H9 (cell line): ENCODE results near the gene IL10RA. TPM values are rescaled to one million over a fixed set of nuclear protein-coding genes. Genes with fewer than 3 reads are reported as not detected.

Experiments
- DNase-seq: peaks from one replicate; pipeline ENCODE4 v3.0.0-alpha.2; 2017
- H2AFZ ChIP-seq: one replicate; pipeline ENCODE4 v1.6.1; 2013; ENCODE audit warnings: mild to moderate bottlenecking, low read length, control low read depth, moderate library complexity
- H2AK5ac ChIP-seq: 2 replicates; pipeline ENCODE4 v1.6.1; 2013; ENCODE audit warnings: low read length, control low read depth, mixed read lengths; ENCODE audit not compliant: insufficient read length
- H2BK120ac ChIP-seq: one replicate; pipeline ENCODE4 v1.6.1; 2013; ENCODE audit warnings: low read depth, mild to moderate bottlenecking, low read length, control low read depth, inconsistent platforms; ENCODE audit not compliant: poor library complexity, severe bottlenecking
- H2BK12ac ChIP-seq: 2 replicates; pipeline ENCODE4 v1.6.1; 2013; ENCODE audit warnings: low read length, control low read depth, mixed read lengths, low read depth; ENCODE audit not compliant: insufficient read length
- H2BK15ac ChIP-seq: 2 replicates; pipeline ENCODE4 v1.6.1; 2013; ENCODE audit warnings: low read depth, low read length, control low read depth
- H2BK20ac ChIP-seq: one replicate; pipeline ENCODE4 v1.6.1; 2013; ENCODE audit warnings: low read depth, mild to moderate bottlenecking, low read length, control low read depth, inconsistent platforms; ENCODE audit not compliant: poor library complexity, severe bottlenecking
- H2BK5ac ChIP-seq: 2 replicates; pipeline ENCODE4 v1.6.1; 2013; ENCODE audit warnings: low read length, control low read depth, mixed read lengths; ENCODE audit not compliant: insufficient read length
- H3K14ac ChIP-seq: 2 replicates; pipeline ENCODE4 v1.6.1; 2013; ENCODE audit warnings: low read length, control low read depth; ENCODE audit not compliant: insufficient read depth
- H3K18ac ChIP-seq: 2 replicates; pipeline ENCODE4 v1.6.1; 2013; ENCODE audit warnings: low read depth, mild to moderate bottlenecking, mixed read lengths, low read length, control low read depth; ENCODE audit not compliant: insufficient read length
- H3K23ac ChIP-seq: 2 replicates; pipeline ENCODE4 v1.6.1; 2013; ENCODE audit warnings: low read length, control low read depth, mixed read lengths, low read depth; ENCODE audit not compliant: insufficient read length
- H3K23me2 ChIP-seq: 2 replicates; pipeline ENCODE4 v1.6.1; 2013; ENCODE audit warnings: low read depth, mild to moderate bottlenecking, mixed read lengths, low read length, control low read depth; ENCODE audit not compliant: insufficient read length, poor library complexity, severe bottlenecking
- H3K27ac ChIP-seq: 2 replicates; pipeline ENCODE4 v1.5.1; 2013; ENCODE audit warnings: low read length, control low read depth, mixed read lengths, low read depth; ENCODE audit not compliant: insufficient read length
- H3K27me3 ChIP-seq: 2 replicates; pipeline ENCODE4 v1.6.1; 2013; ENCODE audit warnings: low read length, control low read depth, inconsistent platforms; ENCODE audit not compliant: insufficient read depth
- H3K4ac ChIP-seq: 2 replicates; pipeline ENCODE4 v1.6.1; 2013; ENCODE audit warnings: low read depth, mild to moderate bottlenecking, control low read depth, inconsistent platforms, low read length, moderate library complexity
- H3K4me1 ChIP-seq: 2 replicates; pipeline ENCODE4 v1.6.1; 2013; ENCODE audit warnings: low read length, control low read depth, inconsistent platforms; ENCODE audit not compliant: insufficient read depth
- H3K4me2 ChIP-seq: 2 replicates; pipeline ENCODE4 v1.6.1; 2013; ENCODE audit warnings: low read length, control low read depth, mixed read lengths; ENCODE audit not compliant: insufficient read length, insufficient read depth
- H3K56ac ChIP-seq: 2 replicates; pipeline ENCODE4 v1.6.1; 2013; ENCODE audit warnings: low read depth, mild to moderate bottlenecking, mixed read lengths, low read length, control low read depth; ENCODE audit not compliant: insufficient read length
- H3K79me1 ChIP-seq: 2 replicates; pipeline ENCODE4 v1.6.1; 2013; ENCODE audit warnings: low read depth, mild to moderate bottlenecking, moderate library complexity, low read length, control low read depth, inconsistent platforms; ENCODE audit not compliant: insufficient read depth, poor library complexity, severe bottlenecking
- H3K79me2 ChIP-seq: 2 replicates; pipeline ENCODE4 v1.6.1; 2013; ENCODE audit warnings: low read length, control low read depth, inconsistent platforms; ENCODE audit not compliant: insufficient read depth
- H3K9ac ChIP-seq: 2 replicates; pipeline ENCODE4 v1.6.1; 2013; ENCODE audit warnings: low read length, control low read depth, mixed read lengths; ENCODE audit not compliant: insufficient read length; ENCODE audit errors: extremely low read depth
- H3K9me3 ChIP-seq: one replicate; pipeline ENCODE4 v1.6.1; 2013; ENCODE audit warnings: low read depth, low read length, inconsistent platforms; ENCODE audit not compliant: control insufficient read depth
- H3T11ph ChIP-seq: one replicate; pipeline ENCODE4 v1.6.1; 2013; ENCODE audit warnings: mild to moderate bottlenecking, low read length, control low read depth, inconsistent platforms
- H4K20me1 ChIP-seq: one replicate; pipeline ENCODE4 v1.6.1; 2013; ENCODE audit not compliant: control insufficient read depth, insufficient read length, insufficient read depth
- H4K5ac ChIP-seq: 2 replicates; pipeline ENCODE4 v1.6.1; 2013; ENCODE audit warnings: low read depth, mild to moderate bottlenecking, mixed read lengths, low read length, control low read depth; ENCODE audit not compliant: insufficient read length
- H4K8ac ChIP-seq: replicated peaks from 2 replicates; pipeline ENCODE4 v1.6.1; 2013; ENCODE audit warnings: low read length, control low read depth, mixed read lengths, low read depth; ENCODE audit not compliant: insufficient read length
- H4K91ac ChIP-seq: 2 replicates; pipeline ENCODE4 v1.6.1; 2013; ENCODE audit warnings: low read depth, mild to moderate bottlenecking, moderate library complexity, mixed read lengths, low read length, control low read depth; ENCODE audit not compliant: insufficient read length
- H3K27ac Mint-ChIP-seq, 3 experiments: 2 replicates in 2 of 3; 3 replicates in 1 of 3; pipeline ENCODE4 v1.8.0; 2020 to 2021; ENCODE audit warnings: mixed read lengths in 3 of 3, mild to moderate bottlenecking in 1 of 3, moderate library complexity in 1 of 3
- H3K27me3 Mint-ChIP-seq: 2 replicates; pipeline ENCODE4 v1.8.0; 2021; ENCODE audit warnings: low read depth, mild to moderate bottlenecking, moderate library complexity, mixed read lengths
- H3K36me3 Mint-ChIP-seq, 3 experiments: 2 replicates in 2 of 3; 3 replicates in 1 of 3; pipeline ENCODE4 v1.8.0; 2020 to 2021; ENCODE audit warnings: low read depth in 3 of 3, mixed read lengths in 3 of 3; ENCODE audit not compliant: insufficient read depth in 1 of 3
- H3K4me1 Mint-ChIP-seq, 2 experiments: 2 replicates each; pipeline ENCODE4 v1.8.0; 2020; ENCODE audit warnings: mixed read lengths in 2 of 2
- H3K4me3 Mint-ChIP-seq, 2 experiments: 2 replicates in 1 of 2; 3 replicates in 1 of 2; pipeline ENCODE4 v1.8.0; 2020 to 2021; ENCODE audit warnings: mild to moderate bottlenecking in 2 of 2, mixed read lengths in 2 of 2, moderate library complexity in 1 of 2
- H3K9me3 Mint-ChIP-seq, 2 experiments: 2 replicates in 1 of 2; 3 replicates in 1 of 2; pipeline ENCODE4 v1.8.0; 2020; ENCODE audit warnings: mild to moderate bottlenecking in 2 of 2, mixed read lengths in 2 of 2, moderate library complexity in 1 of 2
- WGBS: extraction: QIAGEN DNeasy Blood & Tissue Kit; methylation state at CpG from one replicate; pipeline ENCODE4 v1.1.7; 2013; ENCODE audit warnings: missing lambda C conversion rate, low lambda C conversion rate, mixed read lengths; ENCODE audit not compliant: insufficient read length; ENCODE audit errors: extremely low coverage; 5-methylcytosine and 5-hydroxymethylcytosine counted together
- total RNA-seq: library from RNA; stranded (reverse); gene quantifications from 2 replicates; pipeline ENCODE4 v1.2.1, GENCODE V29; 2021
- TF ChIP-seq, protein P1 (sequence below): fragments of 200-600 bp; sonication (generic); conservative IDR thresholded peaks from 3 replicates; pipeline ENCODE4 v1.8.0; 2021; ENCODE audit warnings: antibody characterized with exemption, mild to moderate bottlenecking

IL10RA gene
- total RNA-seq, 1 experiment from 2014 or later: not detected

- H3K27ac ChIP-seq: no peak overlapping the region
- no peak overlapping the region for H3K9ac ChIP-seq
- H2BK15ac ChIP-seq: no peak overlapping the region
- H2BK12ac ChIP-seq: no peak overlapping the region
- no peak for DNase-seq
- no peak overlapping the region for H4K5ac ChIP-seq
- Mint-ChIP-seq H3K36me3 (no peaks in the 10 kb centered on the region), H3K9me3 (no peaks in the 10 kb centered on the region), H3K4me3 (no peak overlapping the region), H3K27me3 (peaks cover 3% of the 10 kb centered on the region), H3K4me1 (peaks cover 0 to 3% of the 10 kb centered on the region in 2 experiments; a peak in 2 of 4 replicates), H3K27ac (no peak overlapping the region)
- H2BK120ac ChIP-seq: no peak overlapping the region
- TF ChIP-seq, protein P1, sequence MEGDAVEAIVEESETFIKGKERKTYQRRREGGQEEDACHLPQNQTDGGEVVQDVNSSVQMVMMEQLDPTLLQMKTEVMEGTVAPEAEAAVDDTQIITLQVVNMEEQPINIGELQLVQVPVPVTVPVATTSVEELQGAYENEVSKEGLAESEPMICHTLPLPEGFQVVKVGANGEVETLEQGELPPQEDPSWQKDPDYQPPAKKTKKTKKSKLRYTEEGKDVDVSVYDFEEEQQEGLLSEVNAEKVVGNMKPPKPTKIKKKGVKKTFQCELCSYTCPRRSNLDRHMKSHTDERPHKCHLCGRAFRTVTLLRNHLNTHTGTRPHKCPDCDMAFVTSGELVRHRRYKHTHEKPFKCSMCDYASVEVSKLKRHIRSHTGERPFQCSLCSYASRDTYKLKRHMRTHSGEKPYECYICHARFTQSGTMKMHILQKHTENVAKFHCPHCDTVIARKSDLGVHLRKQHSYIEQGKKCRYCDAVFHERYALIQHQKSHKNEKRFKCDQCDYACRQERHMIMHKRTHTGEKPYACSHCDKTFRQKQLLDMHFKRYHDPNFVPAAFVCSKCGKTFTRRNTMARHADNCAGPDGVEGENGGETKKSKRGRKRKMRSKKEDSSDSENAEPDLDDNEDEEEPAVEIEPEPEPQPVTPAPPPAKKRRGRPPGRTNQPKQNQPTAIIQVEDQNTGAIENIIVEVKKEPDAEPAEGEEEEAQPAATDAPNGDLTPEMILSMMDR: no peak
- no peaks in the 10 kb centered on the region for H3K79me2 ChIP-seq
- WGBS: no CpG with 5 or more reads among the region's 3 CpGs
- no peak overlapping the region for H4K91ac ChIP-seq
- H3K56ac ChIP-seq: no peak overlapping the region
- H2AK5ac ChIP-seq: no peak overlapping the region
- no peak overlapping the region for H3K14ac ChIP-seq
- no peak overlapping the region for H4K8ac ChIP-seq
- no peak overlapping the region for H3K4me2 ChIP-seq
- no peaks in the 10 kb centered on the region for H3K23me2 ChIP-seq
- no peaks in the 10 kb centered on the region for H4K20me1 ChIP-seq
- H3K79me1 ChIP-seq: no peaks in the 10 kb centered on the region
- no peak overlapping the region for H3K4ac ChIP-seq
- no peaks in the 10 kb centered on the region for H3K9me3 ChIP-seq
- no peak overlapping the region for H3K23ac ChIP-seq
- H3K27me3 ChIP-seq: no peaks in the 10 kb centered on the region
- no peaks in the 10 kb centered on the region for H3K4me1 ChIP-seq
- H2AFZ ChIP-seq: no peak overlapping the region
- no peak overlapping the region for H3T11ph ChIP-seq
- H3K18ac ChIP-seq: no peak overlapping the region
- H2BK5ac ChIP-seq: no peak overlapping the region
- no peak overlapping the region for H2BK20ac ChIP-seq
Measured at GRCh38 chr11:117962826-117963225, 23.4 kb upstream of the IL10RA start.
